ENCODE data around the gene OR51E1.

Gene OR51E1

GRCh38 chr11:4700436-4700820 lies 56.6 kb downstream of the OR51E1 start:
- Histone ChIP-seq H3K27me3 (ENCODE audit: insufficient read depth, low read length, poor library complexity, severe bottlenecking) (no peaks in the 10 kb centered on the region), H3K9ac (ENCODE audit: low read depth, low read length, poor library complexity, severe bottlenecking) (no peak overlapping the region), H3K9me2 (replicated peaks; ENCODE audit: low read depth, low read length) (no peaks in the 10 kb centered on the region), H3K4me3 (ENCODE audit: low read length, poor library complexity, severe bottlenecking) (no peak overlapping the region), H3K4me2 (ENCODE audit: low read depth, low read length, poor library complexity, severe bottlenecking) (no peak overlapping the region), H2AFZ (ENCODE audit: low read length) (no peak overlapping the region), H3K79me2 (ENCODE audit: insufficient read depth, low read length) (no peaks in the 10 kb centered on the region), H4K20me1 (ENCODE audit: insufficient read depth, low read length, poor library complexity, severe bottlenecking) (no peaks in the 10 kb centered on the region), H3K4me1 (ENCODE audit: insufficient read depth, low read length, poor library complexity, severe bottlenecking) (peaks cover 21% of the 10 kb centered on the region), H3K36me3 (ENCODE audit: insufficient read depth, low read length) (no peaks in the 10 kb centered on the region), H3F3A (ENCODE audit: low read depth) (no peaks in the 10 kb centered on the region), H3K9me3 (ENCODE audit: insufficient read depth, low read depth, low read length) (no peaks in the 10 kb centered on the region)
- TF ChIP-seq, protein P1, sequence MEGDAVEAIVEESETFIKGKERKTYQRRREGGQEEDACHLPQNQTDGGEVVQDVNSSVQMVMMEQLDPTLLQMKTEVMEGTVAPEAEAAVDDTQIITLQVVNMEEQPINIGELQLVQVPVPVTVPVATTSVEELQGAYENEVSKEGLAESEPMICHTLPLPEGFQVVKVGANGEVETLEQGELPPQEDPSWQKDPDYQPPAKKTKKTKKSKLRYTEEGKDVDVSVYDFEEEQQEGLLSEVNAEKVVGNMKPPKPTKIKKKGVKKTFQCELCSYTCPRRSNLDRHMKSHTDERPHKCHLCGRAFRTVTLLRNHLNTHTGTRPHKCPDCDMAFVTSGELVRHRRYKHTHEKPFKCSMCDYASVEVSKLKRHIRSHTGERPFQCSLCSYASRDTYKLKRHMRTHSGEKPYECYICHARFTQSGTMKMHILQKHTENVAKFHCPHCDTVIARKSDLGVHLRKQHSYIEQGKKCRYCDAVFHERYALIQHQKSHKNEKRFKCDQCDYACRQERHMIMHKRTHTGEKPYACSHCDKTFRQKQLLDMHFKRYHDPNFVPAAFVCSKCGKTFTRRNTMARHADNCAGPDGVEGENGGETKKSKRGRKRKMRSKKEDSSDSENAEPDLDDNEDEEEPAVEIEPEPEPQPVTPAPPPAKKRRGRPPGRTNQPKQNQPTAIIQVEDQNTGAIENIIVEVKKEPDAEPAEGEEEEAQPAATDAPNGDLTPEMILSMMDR (conservative IDR thresholded peaks at IDR 0.05; ENCODE audit: low read length) = no peak
- no peak for TF ChIP-seq EZH2phosphoT487 (IDR thresholded peaks at IDR 0.05; ENCODE audit: borderline replicate concordance)

- no peaks in the 10 kb centered on the region for H3K9me3 ChIP-seq (ENCODE audit: insufficient read depth, low read depth, low read length)
- no peaks in the 10 kb centered on the region for H4K20me1 ChIP-seq (ENCODE audit: insufficient read depth, low read length, poor library complexity, severe bottlenecking)
- H3K36me3 ChIP-seq (ENCODE audit: insufficient read depth, low read length) = no peaks in the 10 kb centered on the region
- peak within 1 kb of the TSS; percentile 48 for H3K9ac ChIP-seq (ENCODE audit: low read depth, low read length, poor library complexity, severe bottlenecking)
- no peaks in the 10 kb centered on the region for H3K9me2 ChIP-seq (replicated peaks; ENCODE audit: low read depth, low read length)
- H3K4me1 ChIP-seq (ENCODE audit: insufficient read depth, low read length, poor library complexity, severe bottlenecking) = peaks cover 21% of the 10 kb centered on the region
- H3K4me3 ChIP-seq (ENCODE audit: low read length, poor library complexity, severe bottlenecking) = peak within 1 kb of the TSS; percentile 55
- H3K27me3 ChIP-seq (ENCODE audit: insufficient read depth, low read length, poor library complexity, severe bottlenecking) = no peaks in the 10 kb centered on the region
- no peaks in the 10 kb centered on the region for H3K79me2 ChIP-seq (ENCODE audit: insufficient read depth, low read length)
- H2AFZ ChIP-seq (ENCODE audit: low read length) = peak within 1 kb of the TSS; percentile 47
- H3F3A ChIP-seq (ENCODE audit: low read depth) = no peaks in the 10 kb centered on the region
- no peak for TF ChIP-seq EZH2phosphoT487 (IDR thresholded peaks at IDR 0.05; ENCODE audit: borderline replicate concordance)
- TF ChIP-seq, protein P1 (conservative IDR thresholded peaks at IDR 0.05; ENCODE audit: low read length) = no peak
- H3K4me2 ChIP-seq (ENCODE audit: low read depth, low read length, poor library complexity, severe bottlenecking) = peak within 1 kb of the TSS; percentile 71
These were observed 60.4 kb downstream of the OR51E1 start, which contains the start of gene MMP26 for GRCh38 chr11:4704054-4704789. Gene MMP26, plus strand, starts transcription at chr11:4704784.

DNA sequence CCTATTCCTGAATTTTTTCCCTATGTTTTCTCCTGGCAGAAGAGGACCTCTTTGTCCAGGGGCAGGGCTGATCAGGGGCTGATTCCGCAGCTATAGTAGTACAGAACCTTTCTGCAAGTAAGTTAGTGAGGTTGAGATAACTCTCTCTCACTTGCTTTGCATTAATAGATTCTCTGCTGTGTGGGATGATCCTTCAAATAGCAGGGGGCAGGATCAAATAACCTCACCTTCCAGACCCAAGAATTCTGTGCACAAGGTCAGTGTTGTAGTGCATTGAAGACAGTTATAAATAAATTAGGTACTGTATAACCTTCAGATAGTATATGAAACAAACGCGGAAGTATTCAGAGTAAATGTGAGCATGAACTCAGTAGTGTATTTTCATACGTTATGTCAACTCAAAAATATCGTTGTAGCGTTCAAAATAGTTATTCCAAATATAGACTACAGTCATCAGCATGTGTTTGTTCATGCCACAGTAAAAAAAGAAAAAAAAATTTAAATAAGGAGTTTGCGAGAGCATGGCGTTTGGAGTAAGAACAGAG lies 61.1 kb downstream of the OR51E1 start:
- peak overlapping the region; percentile 47 for H2AFZ ChIP-seq (ENCODE audit: low read length)

More for the DNA sequence above, 61.1 kb downstream of the OR51E1 start:
- Histone ChIP-seq H4K20me1 (ENCODE audit: insufficient read depth, low read length, poor library complexity, severe bottlenecking) (no peaks in the 10 kb centered on the region), H3F3A (ENCODE audit: low read depth) (no peaks in the 10 kb centered on the region), H3K9me3 (ENCODE audit: insufficient read depth, low read depth, low read length) (no peaks in the 10 kb centered on the region), H3K36me3 (ENCODE audit: insufficient read depth, low read length) (no peaks in the 10 kb centered on the region), H3K4me1 (ENCODE audit: insufficient read depth, low read length, poor library complexity, severe bottlenecking) (peaks cover 21% of the 10 kb centered on the region), H3K9me2 (replicated peaks; ENCODE audit: low read depth, low read length) (no peaks in the 10 kb centered on the region), H3K27me3 (ENCODE audit: insufficient read depth, low read length, poor library complexity, severe bottlenecking) (no peaks in the 10 kb centered on the region), H3K9ac (ENCODE audit: low read depth, low read length, poor library complexity, severe bottlenecking) (peak overlapping the region; percentile 48), H3K79me2 (ENCODE audit: insufficient read depth, low read length) (no peaks in the 10 kb centered on the region), H3K4me3 (ENCODE audit: low read length, poor library complexity, severe bottlenecking) (peak overlapping the region; percentile 55), H3K4me2 (ENCODE audit: low read depth, low read length, poor library complexity, severe bottlenecking) (peak overlapping the region; percentile 71)
- TF ChIP-seq EZH2phosphoT487 (IDR thresholded peaks at IDR 0.05; ENCODE audit: borderline replicate concordance) = no peak
- TF ChIP-seq, protein P1 (conservative IDR thresholded peaks at IDR 0.05; ENCODE audit: low read length) = no peak

Data from Loucy (cell line).